Osteoblast (primary cell): ENCODE measurements around the gene ZDHHC18. TPM values are rescaled to one million over a fixed set of nuclear protein-coding genes. Genes with fewer than 3 reads are reported as not detected.

ENCODE experiments used
- DNase-seq: peaks from one replicate; pipeline ENCODE4 v3.0.0; 2011; ENCODE audit warnings: low spot score, mixed read lengths; ENCODE audit not compliant: insufficient read length; ENCODE audit errors: missing footprints
- H2AFZ ChIP-seq: 2 replicates; pipeline ENCODE4 v1.6.0; 2011; ENCODE audit warnings: mild to moderate bottlenecking, low read length
- H3K27ac ChIP-seq: 2 replicates; pipeline ENCODE4 v1.5.1; 2011; ENCODE audit warnings: mild to moderate bottlenecking, low read depth, low read length, moderate library complexity
- H3K27me3 ChIP-seq: 2 replicates; pipeline ENCODE4 v1.6.0; 2012; ENCODE audit warnings: mild to moderate bottlenecking, control low read depth, inconsistent platforms, low read length, moderate library complexity; ENCODE audit not compliant: insufficient read depth
- H3K36me3 ChIP-seq: 2 replicates; pipeline ENCODE4 v1.5.1; 2011; ENCODE audit warnings: mild to moderate bottlenecking, low read length, control low read depth, moderate library complexity; ENCODE audit not compliant: insufficient read depth
- H3K4me1 ChIP-seq: 2 replicates; pipeline ENCODE4 v1.5.1; 2011; ENCODE audit warnings: mild to moderate bottlenecking, low read length, control low read depth, moderate library complexity; ENCODE audit not compliant: insufficient read depth
- H3K4me2 ChIP-seq: 2 replicates; pipeline ENCODE4 v1.6.0; 2011; ENCODE audit warnings: mild to moderate bottlenecking, low read length; ENCODE audit not compliant: insufficient read depth
- H3K4me3 ChIP-seq: fragments of 200-600 bp; sonication (generic); 3 replicates; pipeline ENCODE4 v1.5.1; 2012; ENCODE audit warnings: mild to moderate bottlenecking, low read length, inconsistent platforms; ENCODE audit not compliant: insufficient read depth
- H3K79me2 ChIP-seq: 2 replicates; pipeline ENCODE4 v1.6.0; 2012; ENCODE audit warnings: mild to moderate bottlenecking, low read length, control low read depth, inconsistent platforms; ENCODE audit not compliant: insufficient read depth
- H3K9me3 ChIP-seq: 2 replicates; pipeline ENCODE4 v1.5.1; 2011; ENCODE audit warnings: low read depth, low read length, control low read depth
- H4K20me1 ChIP-seq: 2 replicates; pipeline ENCODE4 v1.6.0; 2012; ENCODE audit warnings: mild to moderate bottlenecking, low read length, control low read depth; ENCODE audit not compliant: insufficient read depth
- total RNA-seq: library from RNA; depleted of rRNA; stranded (reverse); fragments of >200 nt; gene quantifications from 2 replicates; pipeline ENCODE4 v1.2.3, GENCODE V29; 2012
- TF ChIP-seq, protein P1 (sequence below): IDR thresholded peaks from 2 replicates; pipeline ENCODE4 v1.5.1; 2011; ENCODE audit warnings: mild to moderate bottlenecking, low read depth, low read length, moderate library complexity; ENCODE audit errors: extremely low read depth

ZDHHC18 gene
- total RNA-seq, 1 donor, result 7.6 TPM

GRCh38 chr1:26781206-26781825 is 45.2 kb upstream of the ZDHHC18 start:
- H3K4me3 ChIP-seq, result no peak overlapping the region
- TF ChIP-seq, protein P1, sequence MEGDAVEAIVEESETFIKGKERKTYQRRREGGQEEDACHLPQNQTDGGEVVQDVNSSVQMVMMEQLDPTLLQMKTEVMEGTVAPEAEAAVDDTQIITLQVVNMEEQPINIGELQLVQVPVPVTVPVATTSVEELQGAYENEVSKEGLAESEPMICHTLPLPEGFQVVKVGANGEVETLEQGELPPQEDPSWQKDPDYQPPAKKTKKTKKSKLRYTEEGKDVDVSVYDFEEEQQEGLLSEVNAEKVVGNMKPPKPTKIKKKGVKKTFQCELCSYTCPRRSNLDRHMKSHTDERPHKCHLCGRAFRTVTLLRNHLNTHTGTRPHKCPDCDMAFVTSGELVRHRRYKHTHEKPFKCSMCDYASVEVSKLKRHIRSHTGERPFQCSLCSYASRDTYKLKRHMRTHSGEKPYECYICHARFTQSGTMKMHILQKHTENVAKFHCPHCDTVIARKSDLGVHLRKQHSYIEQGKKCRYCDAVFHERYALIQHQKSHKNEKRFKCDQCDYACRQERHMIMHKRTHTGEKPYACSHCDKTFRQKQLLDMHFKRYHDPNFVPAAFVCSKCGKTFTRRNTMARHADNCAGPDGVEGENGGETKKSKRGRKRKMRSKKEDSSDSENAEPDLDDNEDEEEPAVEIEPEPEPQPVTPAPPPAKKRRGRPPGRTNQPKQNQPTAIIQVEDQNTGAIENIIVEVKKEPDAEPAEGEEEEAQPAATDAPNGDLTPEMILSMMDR, result no peak
- peaks cover 32% of the 10 kb centered on the region for H3K79me2 ChIP-seq
- peaks cover 32% of the 10 kb centered on the region for H3K4me1 ChIP-seq
- H2AFZ ChIP-seq, result no peak overlapping the region
- peaks cover 5% of the 10 kb centered on the region for H4K20me1 ChIP-seq
- H3K36me3 ChIP-seq, result peaks cover 68% of the 10 kb centered on the region
- no peak overlapping the region for H3K27ac ChIP-seq
- H3K4me2 ChIP-seq, result no peak overlapping the region
- H3K9me3 ChIP-seq, result no peaks in the 10 kb centered on the region
- no peaks in the 10 kb centered on the region for H3K27me3 ChIP-seq
- DNase-seq, result no peak

DNA sequence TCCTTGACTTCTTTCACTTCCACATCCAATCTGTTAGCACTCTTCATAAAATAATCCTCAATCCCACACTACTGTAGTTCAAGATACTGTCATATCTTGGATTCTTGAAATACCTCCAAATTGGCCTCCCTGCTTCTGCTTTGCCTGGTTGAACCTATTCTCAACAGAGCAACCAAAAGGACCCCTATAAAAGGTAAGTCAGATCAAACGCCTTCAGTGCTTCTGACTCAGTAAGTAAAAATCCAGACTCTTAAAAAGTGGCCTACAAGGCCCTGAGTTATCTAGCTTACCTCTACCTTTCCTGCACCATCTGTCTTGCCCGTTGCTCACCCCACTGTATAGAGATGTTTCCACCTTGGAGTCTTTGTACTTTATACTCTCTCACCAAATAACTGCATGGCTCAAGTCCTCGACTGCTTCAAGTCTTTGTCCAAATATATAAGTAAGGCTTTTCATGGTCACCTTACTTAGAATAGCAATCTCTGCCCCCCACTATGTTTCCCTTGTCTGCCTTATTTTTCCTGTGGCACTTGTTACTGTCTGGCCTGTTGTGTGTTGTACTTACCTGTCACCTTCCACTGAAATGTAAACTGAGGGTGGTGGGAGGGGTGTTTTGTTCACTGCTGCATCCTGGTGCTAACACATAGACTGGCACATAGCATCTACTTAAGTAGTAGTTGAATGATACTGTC is 43.8 kb upstream of the ZDHHC18 start:
- peak; percentile 88 for DNase-seq
- no peaks in the 10 kb centered on the region for H3K9me3 ChIP-seq
- no peak overlapping the region for H3K4me2 ChIP-seq
- TF ChIP-seq, protein P1, result no peak
- H3K27ac ChIP-seq, result peak overlapping the region; percentile 16
- H3K4me3 ChIP-seq, result no peak overlapping the region
- no peak overlapping the region for H2AFZ ChIP-seq
- H3K36me3 ChIP-seq, result peaks cover 55% of the 10 kb centered on the region
- peaks cover 45% of the 10 kb centered on the region for H3K4me1 ChIP-seq
- H3K79me2 ChIP-seq, result peaks cover 32% of the 10 kb centered on the region
- no peaks in the 10 kb centered on the region for H3K27me3 ChIP-seq
- H4K20me1 ChIP-seq, result peaks cover 5% of the 10 kb centered on the region

DNA sequence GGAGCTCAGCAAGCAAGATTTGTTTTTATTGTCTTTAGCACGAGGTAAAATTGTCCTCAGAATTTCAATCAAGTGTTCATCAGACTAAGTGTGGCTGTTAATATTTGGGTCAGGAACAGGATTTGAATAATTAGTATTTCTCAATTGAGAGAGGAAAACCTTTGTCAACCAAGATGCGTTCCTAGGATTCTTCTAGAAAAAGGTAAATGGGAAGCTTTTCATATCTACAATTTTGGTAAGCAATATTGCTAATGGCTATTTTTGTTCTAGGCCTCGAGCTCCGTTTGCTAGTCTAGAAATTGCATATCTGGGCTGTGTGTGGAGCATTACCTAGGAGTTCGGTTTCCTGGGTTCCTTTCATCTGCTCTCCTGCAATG is 42.9 kb upstream of the ZDHHC18 start:
- peaks cover 49% of the 10 kb centered on the region for H3K4me1 ChIP-seq
- DNase-seq, result no peak
- TF ChIP-seq, protein P1, result no peak
- no peak overlapping the region for H3K4me3 ChIP-seq
- H3K27me3 ChIP-seq, result no peaks in the 10 kb centered on the region
- peaks cover 5% of the 10 kb centered on the region for H4K20me1 ChIP-seq
- H2AFZ ChIP-seq, result no peak overlapping the region
- no peak overlapping the region for H3K4me2 ChIP-seq
- H3K36me3 ChIP-seq, result peaks cover 47% of the 10 kb centered on the region
- peaks cover 29% of the 10 kb centered on the region for H3K79me2 ChIP-seq
- peak overlapping the region; percentile 43 for H3K27ac ChIP-seq
- H3K9me3 ChIP-seq, result no peaks in the 10 kb centered on the region
